C4-2B (cell line): ENCODE measurements around the gene GPR42.

Experiments used
- ZFX ChIP-seq: fragments of 450-650 bp; IDR thresholded peaks from 2 replicates; pipeline ENCODE4 v1.6.1; 2017
- TF ChIP-seq, protein P1 (sequence below): fragments of 450-650 bp; conservative IDR thresholded peaks from 2 replicates; pipeline ENCODE4 v1.5.1; 2017; ENCODE audit warnings: mild to moderate bottlenecking

DNA sequence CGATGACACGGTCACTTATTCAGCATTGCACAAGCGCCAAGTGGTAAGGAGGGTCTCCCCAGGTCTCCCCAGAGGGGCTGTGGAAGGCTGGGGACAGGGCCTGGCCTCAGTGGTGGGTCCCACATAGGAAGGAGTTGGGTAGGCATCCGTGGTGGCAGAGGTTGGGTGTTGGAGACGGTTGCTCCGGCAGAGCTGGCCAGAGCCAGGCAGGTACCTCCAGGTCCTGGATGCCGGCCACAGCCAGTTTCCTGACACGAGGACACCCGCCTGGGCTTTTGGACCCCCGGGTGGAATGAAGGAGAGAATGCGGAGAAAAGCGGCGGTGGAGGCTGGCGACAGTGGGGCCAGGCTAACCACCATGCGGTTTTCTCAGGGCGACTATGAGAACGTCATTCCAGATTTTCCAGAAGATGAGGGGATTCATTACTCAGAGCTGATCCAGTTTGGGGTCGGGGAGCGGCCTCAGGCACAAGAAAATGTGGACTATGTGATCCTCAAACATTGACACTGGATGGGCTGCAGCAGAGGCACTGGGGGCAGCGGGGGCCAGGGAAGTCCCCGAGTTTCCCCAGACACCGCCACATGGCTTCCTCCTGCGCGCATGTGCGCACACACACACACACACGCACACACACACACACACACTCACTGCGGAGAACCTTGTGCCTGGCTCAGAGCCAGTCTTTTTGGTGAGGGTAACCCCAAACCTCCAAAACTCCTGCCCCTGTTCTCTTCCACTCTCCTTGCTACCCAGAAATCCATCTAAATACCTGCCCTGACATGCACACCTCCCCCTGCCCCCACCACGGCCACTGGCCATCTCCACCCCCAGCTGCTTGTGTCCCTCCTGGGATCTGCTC is 24.4 kb upstream of the GPR42 start:
- TF ChIP-seq, protein P1, sequence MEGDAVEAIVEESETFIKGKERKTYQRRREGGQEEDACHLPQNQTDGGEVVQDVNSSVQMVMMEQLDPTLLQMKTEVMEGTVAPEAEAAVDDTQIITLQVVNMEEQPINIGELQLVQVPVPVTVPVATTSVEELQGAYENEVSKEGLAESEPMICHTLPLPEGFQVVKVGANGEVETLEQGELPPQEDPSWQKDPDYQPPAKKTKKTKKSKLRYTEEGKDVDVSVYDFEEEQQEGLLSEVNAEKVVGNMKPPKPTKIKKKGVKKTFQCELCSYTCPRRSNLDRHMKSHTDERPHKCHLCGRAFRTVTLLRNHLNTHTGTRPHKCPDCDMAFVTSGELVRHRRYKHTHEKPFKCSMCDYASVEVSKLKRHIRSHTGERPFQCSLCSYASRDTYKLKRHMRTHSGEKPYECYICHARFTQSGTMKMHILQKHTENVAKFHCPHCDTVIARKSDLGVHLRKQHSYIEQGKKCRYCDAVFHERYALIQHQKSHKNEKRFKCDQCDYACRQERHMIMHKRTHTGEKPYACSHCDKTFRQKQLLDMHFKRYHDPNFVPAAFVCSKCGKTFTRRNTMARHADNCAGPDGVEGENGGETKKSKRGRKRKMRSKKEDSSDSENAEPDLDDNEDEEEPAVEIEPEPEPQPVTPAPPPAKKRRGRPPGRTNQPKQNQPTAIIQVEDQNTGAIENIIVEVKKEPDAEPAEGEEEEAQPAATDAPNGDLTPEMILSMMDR: no peak
- TF ChIP-seq ZFX: no peak
